ENCODE measurements around the gene FREM3. TPM values are rescaled to one million over a fixed set of nuclear protein-coding genes. Genes with fewer than 3 reads are reported as not detected.
"Not testable (repeated sequence)": the region's sequence is repeated elsewhere in the genome, so short reads cannot be mapped to it uniquely, and the experiment has no call there.

The FREM3 gene
- total RNA-seq, 1 donor from 2014 or later: 0.12 TPM

- DNase-seq (ENCODE audit: low spot score): no peak
These were observed 114.9 kb downstream of the FREM3 start for GRCh38 chr4:143585548-143585947.

- DNase-seq (ENCODE audit: low spot score): no peak
These were observed 119.0 kb downstream of the FREM3 start for GRCh38 chr4:143581331-143581946.

GRCh38 chr4:143575331-143575730 is 125.1 kb downstream of the FREM3 start:
- DNase-seq (ENCODE audit: low spot score): no peak

GRCh38 chr4:143564472-143564871 is 136.0 kb downstream of the FREM3 start:
- no peak for DNase-seq (ENCODE audit: low spot score)

GRCh38 chr4:143559757-143560147 is 140.7 kb downstream of the FREM3 start:
- no peak for DNase-seq (ENCODE audit: low spot score)

GRCh38 chr4:143558823-143559756 is 141.4 kb downstream of the FREM3 start:
- DNase-seq (ENCODE audit: low spot score): peak; percentile 79

GRCh38 chr4:143558286-143558685 is 142.2 kb downstream of the FREM3 start:
- DNase-seq (ENCODE audit: low spot score): no peak

- no peak for DNase-seq (ENCODE audit: low spot score)
These were observed 144.8 kb downstream of the FREM3 start for GRCh38 chr4:143555676-143556075.

- no peak for DNase-seq (ENCODE audit: low spot score)
These were observed 145.5 kb downstream of the FREM3 start for GRCh38 chr4:143554728-143555597.

GRCh38 chr4:143549928-143550327 is 150.5 kb downstream of the FREM3 start:
- DNase-seq (ENCODE audit: low spot score): no peak

GRCh38 chr4:143539670-143540023 is 160.8 kb downstream of the FREM3 start:
- DNase-seq (ENCODE audit: low spot score): no peak

- no peak for DNase-seq (ENCODE audit: low spot score)
These were observed 161.4 kb downstream of the FREM3 start for GRCh38 chr4:143538979-143539669.

- DNase-seq (ENCODE audit: low spot score): no peak
These were observed 168.5 kb downstream of the FREM3 start for GRCh38 chr4:143531788-143532491.

GRCh38 chr4:143531380-143531779 is 169.1 kb downstream of the FREM3 start:
- no peak for DNase-seq (ENCODE audit: low spot score)

- not testable (repeated sequence) for DNase-seq (ENCODE audit: low spot score)
These were observed 172.4 kb downstream of the FREM3 start for GRCh38 chr4:143528046-143528445.

Other genes with a start within 250 kb of the FREM3 start
- 49.5 TPM for gene SMARCA5, start 187.0 kb downstream of the FREM3 start, total RNA-seq
- gene GYPE, start 204.9 kb upstream of the FREM3 start, total RNA-seq: 0.43 TPM